H9 (cell line): ENCODE data around the gene TCERG1L. TPM values are rescaled to one million over a fixed set of nuclear protein-coding genes. Genes with fewer than 3 reads are reported as not detected.

Experiments used
- DNase-seq: peaks from one replicate; pipeline ENCODE4 v3.0.0-alpha.2; 2017
- H2AFZ ChIP-seq: one replicate; pipeline ENCODE4 v1.6.1; 2013; ENCODE audit warnings: mild to moderate bottlenecking, low read length, control low read depth, moderate library complexity
- H2AK5ac ChIP-seq: 2 replicates; pipeline ENCODE4 v1.6.1; 2013; ENCODE audit warnings: low read length, control low read depth, mixed read lengths; ENCODE audit not compliant: insufficient read length
- H2BK120ac ChIP-seq: one replicate; pipeline ENCODE4 v1.6.1; 2013; ENCODE audit warnings: low read depth, mild to moderate bottlenecking, low read length, control low read depth, inconsistent platforms; ENCODE audit not compliant: poor library complexity, severe bottlenecking
- H2BK12ac ChIP-seq: 2 replicates; pipeline ENCODE4 v1.6.1; 2013; ENCODE audit warnings: low read length, control low read depth, mixed read lengths, low read depth; ENCODE audit not compliant: insufficient read length
- H2BK15ac ChIP-seq: 2 replicates; pipeline ENCODE4 v1.6.1; 2013; ENCODE audit warnings: low read depth, low read length, control low read depth
- H2BK20ac ChIP-seq: one replicate; pipeline ENCODE4 v1.6.1; 2013; ENCODE audit warnings: low read depth, mild to moderate bottlenecking, low read length, control low read depth, inconsistent platforms; ENCODE audit not compliant: poor library complexity, severe bottlenecking
- H2BK5ac ChIP-seq: 2 replicates; pipeline ENCODE4 v1.6.1; 2013; ENCODE audit warnings: low read length, control low read depth, mixed read lengths; ENCODE audit not compliant: insufficient read length
- H3K14ac ChIP-seq: 2 replicates; pipeline ENCODE4 v1.6.1; 2013; ENCODE audit warnings: low read length, control low read depth; ENCODE audit not compliant: insufficient read depth
- H3K18ac ChIP-seq: 2 replicates; pipeline ENCODE4 v1.6.1; 2013; ENCODE audit warnings: low read depth, mild to moderate bottlenecking, mixed read lengths, low read length, control low read depth; ENCODE audit not compliant: insufficient read length
- H3K23ac ChIP-seq: 2 replicates; pipeline ENCODE4 v1.6.1; 2013; ENCODE audit warnings: low read length, control low read depth, mixed read lengths, low read depth; ENCODE audit not compliant: insufficient read length
- H3K23me2 ChIP-seq: 2 replicates; pipeline ENCODE4 v1.6.1; 2013; ENCODE audit warnings: low read depth, mild to moderate bottlenecking, mixed read lengths, low read length, control low read depth; ENCODE audit not compliant: insufficient read length, poor library complexity, severe bottlenecking
- H3K27ac ChIP-seq: 2 replicates; pipeline ENCODE4 v1.5.1; 2013; ENCODE audit warnings: low read length, control low read depth, mixed read lengths, low read depth; ENCODE audit not compliant: insufficient read length
- H3K27me3 ChIP-seq: 2 replicates; pipeline ENCODE4 v1.6.1; 2013; ENCODE audit warnings: low read length, control low read depth, inconsistent platforms; ENCODE audit not compliant: insufficient read depth
- H3K4ac ChIP-seq: 2 replicates; pipeline ENCODE4 v1.6.1; 2013; ENCODE audit warnings: low read depth, mild to moderate bottlenecking, control low read depth, inconsistent platforms, low read length, moderate library complexity
- H3K4me1 ChIP-seq: 2 replicates; pipeline ENCODE4 v1.6.1; 2013; ENCODE audit warnings: low read length, control low read depth, inconsistent platforms; ENCODE audit not compliant: insufficient read depth
- H3K4me2 ChIP-seq: 2 replicates; pipeline ENCODE4 v1.6.1; 2013; ENCODE audit warnings: low read length, control low read depth, mixed read lengths; ENCODE audit not compliant: insufficient read length, insufficient read depth
- H3K56ac ChIP-seq: 2 replicates; pipeline ENCODE4 v1.6.1; 2013; ENCODE audit warnings: low read depth, mild to moderate bottlenecking, mixed read lengths, low read length, control low read depth; ENCODE audit not compliant: insufficient read length
- H3K79me1 ChIP-seq: 2 replicates; pipeline ENCODE4 v1.6.1; 2013; ENCODE audit warnings: low read depth, mild to moderate bottlenecking, moderate library complexity, low read length, control low read depth, inconsistent platforms; ENCODE audit not compliant: insufficient read depth, poor library complexity, severe bottlenecking
- H3K79me2 ChIP-seq: 2 replicates; pipeline ENCODE4 v1.6.1; 2013; ENCODE audit warnings: low read length, control low read depth, inconsistent platforms; ENCODE audit not compliant: insufficient read depth
- H3K9ac ChIP-seq: 2 replicates; pipeline ENCODE4 v1.6.1; 2013; ENCODE audit warnings: low read length, control low read depth, mixed read lengths; ENCODE audit not compliant: insufficient read length; ENCODE audit errors: extremely low read depth
- H3K9me3 ChIP-seq: one replicate; pipeline ENCODE4 v1.6.1; 2013; ENCODE audit warnings: low read depth, low read length, inconsistent platforms; ENCODE audit not compliant: control insufficient read depth
- H3T11ph ChIP-seq: one replicate; pipeline ENCODE4 v1.6.1; 2013; ENCODE audit warnings: mild to moderate bottlenecking, low read length, control low read depth, inconsistent platforms
- H4K20me1 ChIP-seq: one replicate; pipeline ENCODE4 v1.6.1; 2013; ENCODE audit not compliant: control insufficient read depth, insufficient read length, insufficient read depth
- H4K5ac ChIP-seq: 2 replicates; pipeline ENCODE4 v1.6.1; 2013; ENCODE audit warnings: low read depth, mild to moderate bottlenecking, mixed read lengths, low read length, control low read depth; ENCODE audit not compliant: insufficient read length
- H4K8ac ChIP-seq: replicated peaks from 2 replicates; pipeline ENCODE4 v1.6.1; 2013; ENCODE audit warnings: low read length, control low read depth, mixed read lengths, low read depth; ENCODE audit not compliant: insufficient read length
- H4K91ac ChIP-seq: 2 replicates; pipeline ENCODE4 v1.6.1; 2013; ENCODE audit warnings: low read depth, mild to moderate bottlenecking, moderate library complexity, mixed read lengths, low read length, control low read depth; ENCODE audit not compliant: insufficient read length
- H3K27ac Mint-ChIP-seq, 3 experiments: 2 replicates in 2 of 3; 3 replicates in 1 of 3; pipeline ENCODE4 v1.8.0; 2020 to 2021; ENCODE audit warnings: mixed read lengths in 3 of 3, mild to moderate bottlenecking in 1 of 3, moderate library complexity in 1 of 3
- H3K27me3 Mint-ChIP-seq: 2 replicates; pipeline ENCODE4 v1.8.0; 2021; ENCODE audit warnings: low read depth, mild to moderate bottlenecking, moderate library complexity, mixed read lengths
- H3K36me3 Mint-ChIP-seq, 3 experiments: 2 replicates in 2 of 3; 3 replicates in 1 of 3; pipeline ENCODE4 v1.8.0; 2020 to 2021; ENCODE audit warnings: low read depth in 3 of 3, mixed read lengths in 3 of 3; ENCODE audit not compliant: insufficient read depth in 1 of 3
- H3K4me1 Mint-ChIP-seq, 2 experiments: 2 replicates each; pipeline ENCODE4 v1.8.0; 2020; ENCODE audit warnings: mixed read lengths in 2 of 2
- H3K4me3 Mint-ChIP-seq, 2 experiments: 2 replicates in 1 of 2; 3 replicates in 1 of 2; pipeline ENCODE4 v1.8.0; 2020 to 2021; ENCODE audit warnings: mild to moderate bottlenecking in 2 of 2, mixed read lengths in 2 of 2, moderate library complexity in 1 of 2
- H3K9me3 Mint-ChIP-seq, 2 experiments: 2 replicates in 1 of 2; 3 replicates in 1 of 2; pipeline ENCODE4 v1.8.0; 2020; ENCODE audit warnings: mild to moderate bottlenecking in 2 of 2, mixed read lengths in 2 of 2, moderate library complexity in 1 of 2
- CTCF ChIP-seq: fragments of 200-600 bp; sonication (generic); conservative IDR thresholded peaks from 3 replicates; pipeline ENCODE4 v1.8.0; 2021; ENCODE audit warnings: antibody characterized with exemption, mild to moderate bottlenecking
- WGBS: extraction: QIAGEN DNeasy Blood & Tissue Kit; methylation state at CpG from one replicate; pipeline ENCODE4 v1.1.7; 2013; ENCODE audit warnings: missing lambda C conversion rate, low lambda C conversion rate, mixed read lengths; ENCODE audit not compliant: insufficient read length; ENCODE audit errors: extremely low coverage; 5-methylcytosine and 5-hydroxymethylcytosine counted together
- total RNA-seq: library from RNA; stranded (reverse); gene quantifications from 2 replicates; pipeline ENCODE4 v1.2.1, GENCODE V29; 2021

TCERG1L gene
- total RNA-seq, 1 experiment from 2014 or later, result 3.3 TPM

- Histone ChIP-seq H3K23ac (no peak overlapping the region), H3T11ph (no peak overlapping the region), H3K79me1 (no peaks in the 10 kb centered on the region), H3K9ac (no peak overlapping the region), H2BK120ac (no peak overlapping the region), H3K27me3 (no peaks in the 10 kb centered on the region), H3K9me3 (no peaks in the 10 kb centered on the region), H3K4me2 (no peak overlapping the region), H2BK5ac (no peak overlapping the region), H3K14ac (no peak overlapping the region; the same call in 1 of the 2 replicates), H2AFZ (no peak overlapping the region), H3K4ac (no peak overlapping the region), H2AK5ac (no peak overlapping the region), H3K4me1 (no peaks in the 10 kb centered on the region), H3K79me2 (no peaks in the 10 kb centered on the region), H3K27ac (no peak overlapping the region), H2BK12ac (no peak overlapping the region), H4K20me1 (peaks cover 3% of the 10 kb centered on the region), H2BK20ac (no peak overlapping the region), H4K5ac (no peak overlapping the region), H3K18ac (no peak overlapping the region), H2BK15ac (no peak overlapping the region), H3K23me2 (no peaks in the 10 kb centered on the region), H3K56ac (no peak overlapping the region), H4K8ac (no peak overlapping the region), H4K91ac (no peak overlapping the region)
- Mint-ChIP-seq H3K36me3 (no peaks in the 10 kb centered on the region), H3K27me3 (no peaks in the 10 kb centered on the region), H3K4me3 (no peak overlapping the region; a peak in 1 of 5 replicates), H3K9me3 (peaks cover 0 to 2% of the 10 kb centered on the region in 2 experiments; a peak in 1 of 5 replicates), H3K4me1 (peaks cover 3 to 17% of the 10 kb centered on the region in 2 experiments), H3K27ac (no peak overlapping the region)
- no CpG with 5 or more reads among the region's 31 CpGs for WGBS
- peak; percentile 23 for DNase-seq
- TF ChIP-seq CTCF, result no peak
Observed at GRCh38 chr10:131177431-131178327, 133.8 kb downstream of the TCERG1L start.
